ENCODE measurements around the gene EHD2.

GRCh38 chr19:47695533-47696262, 17.5 kb upstream of the EHD2 start:
- no peak for TF ChIP-seq POLR2AphosphoS5 (IDR thresholded peaks at IDR 0.05; ENCODE audit: low read depth)
- no peak for TF ChIP-seq GABPA (IDR thresholded peaks at IDR 0.05; ENCODE audit: low read depth)
- TF ChIP-seq CTCF (IDR thresholded peaks at IDR 0.05; ENCODE audit: insufficient read depth, low read length): no peak

Measured in HL-60 (cell line).